Spleen (tissue), 7 donors: Measurements from ENCODE around the gene AGAP2.
A peak's percentile ranks its signal among the peaks of the same experiment; 100 is the strongest.

Source experiments
- POLR2A ChIP-seq, 3 donors: fragments of 450-650 bp; IDR thresholded peaks; one replicate each; pipeline ENCODE4 v1.5.1; 2017; ENCODE audit warnings: antibody characterized with exemption in 3 of 3, mild to moderate bottlenecking in 1 of 3
- POLR2AphosphoS5 ChIP-seq, 3 donors: sonication (generic); formaldehyde crosslinking; IDR thresholded peaks; one replicate each; pipeline ENCODE4 v1.5.1; 2017; ENCODE audit warnings: antibody characterized with exemption in 3 of 3
- TF ChIP-seq, protein P1 (sequence below), 11 experiments: fragments of 200-600 bp in 7 of 11; fragments of 450-650 bp in 4 of 11; sonication (generic) in 4 of 11; IDR thresholded peaks in 8 of 11; conservative IDR thresholded peaks in 3 of 11; 1 replicate in 7 of 11; 2 replicates in 4 of 11; pipeline versions ENCODE4 v1.4.0 to v1.8.0; 2016 to 2021; ENCODE audit warnings: antibody characterized with exemption in 11 of 11, inconsistent platforms in 4 of 11, mild to moderate bottlenecking in 1 of 11
- donor health status: DM: no; HTN: no; CAD: no; lungs with moderate emphysema.
- donor health status: DM: no; HTN: no; CAD: no.
- donor health status: DM: no; HTN: no; CAD: no.

DNA sequence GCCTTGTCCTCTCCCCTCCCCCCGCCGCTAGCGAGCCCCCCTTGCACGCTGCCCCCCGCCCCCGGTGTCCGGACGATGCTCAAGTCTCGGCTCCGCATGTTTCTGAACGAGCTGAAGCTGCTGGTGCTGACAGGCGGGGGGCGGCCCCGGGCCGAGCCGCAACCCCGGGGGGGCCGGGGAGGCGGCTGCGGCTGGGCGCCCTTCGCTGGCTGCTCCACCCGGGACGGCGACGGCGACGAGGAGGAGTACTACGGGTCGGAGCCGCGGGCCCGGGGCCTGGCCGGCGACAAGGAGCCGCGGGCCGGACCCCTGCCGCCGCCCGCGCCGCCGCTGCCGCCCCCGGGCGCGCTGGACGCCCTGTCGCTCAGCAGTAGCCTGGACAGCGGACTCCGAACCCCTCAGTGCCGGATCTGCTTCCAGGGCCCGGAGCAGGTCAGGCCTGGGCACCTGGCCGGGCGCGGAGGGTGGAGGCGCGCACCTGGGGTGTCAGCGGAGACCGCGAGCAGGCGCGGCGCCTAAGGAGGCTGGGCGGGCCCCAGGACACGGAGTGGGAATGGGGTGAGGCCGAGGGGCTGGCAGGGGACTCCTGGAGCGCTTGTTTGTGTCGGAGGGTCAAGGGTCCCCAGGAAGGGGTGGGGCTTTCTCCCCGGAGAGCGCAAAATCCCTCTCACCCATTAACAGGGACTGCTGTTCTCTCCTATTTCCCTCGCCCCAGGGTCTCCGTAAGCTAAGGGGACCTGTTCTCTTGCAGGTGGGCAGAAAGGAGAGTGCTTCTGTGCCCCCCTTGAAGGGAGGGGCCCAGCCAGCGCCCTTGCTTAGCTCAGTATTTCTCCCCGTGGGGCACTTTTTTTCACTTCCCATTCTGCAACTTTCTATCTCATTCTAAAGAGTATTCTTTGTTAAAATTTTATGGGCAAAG, 17.2 kb upstream of the AGAP2 start:
- TF ChIP-seq POLR2A (IDR thresholded peaks at IDR 0.05) = no peak
- TF ChIP-seq, protein P1, sequence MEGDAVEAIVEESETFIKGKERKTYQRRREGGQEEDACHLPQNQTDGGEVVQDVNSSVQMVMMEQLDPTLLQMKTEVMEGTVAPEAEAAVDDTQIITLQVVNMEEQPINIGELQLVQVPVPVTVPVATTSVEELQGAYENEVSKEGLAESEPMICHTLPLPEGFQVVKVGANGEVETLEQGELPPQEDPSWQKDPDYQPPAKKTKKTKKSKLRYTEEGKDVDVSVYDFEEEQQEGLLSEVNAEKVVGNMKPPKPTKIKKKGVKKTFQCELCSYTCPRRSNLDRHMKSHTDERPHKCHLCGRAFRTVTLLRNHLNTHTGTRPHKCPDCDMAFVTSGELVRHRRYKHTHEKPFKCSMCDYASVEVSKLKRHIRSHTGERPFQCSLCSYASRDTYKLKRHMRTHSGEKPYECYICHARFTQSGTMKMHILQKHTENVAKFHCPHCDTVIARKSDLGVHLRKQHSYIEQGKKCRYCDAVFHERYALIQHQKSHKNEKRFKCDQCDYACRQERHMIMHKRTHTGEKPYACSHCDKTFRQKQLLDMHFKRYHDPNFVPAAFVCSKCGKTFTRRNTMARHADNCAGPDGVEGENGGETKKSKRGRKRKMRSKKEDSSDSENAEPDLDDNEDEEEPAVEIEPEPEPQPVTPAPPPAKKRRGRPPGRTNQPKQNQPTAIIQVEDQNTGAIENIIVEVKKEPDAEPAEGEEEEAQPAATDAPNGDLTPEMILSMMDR (IDR thresholded peaks at IDR 0.05 in 8 of 11, conservative IDR thresholded peaks at IDR 0.05 in 3 of 11) = no peak
- TF ChIP-seq POLR2AphosphoS5 (IDR thresholded peaks at IDR 0.05) = peak in 1 of 3 donors; percentile 39
